ENCODE results near the gene LUC7L3.

LUC7L3 gene

DNA sequence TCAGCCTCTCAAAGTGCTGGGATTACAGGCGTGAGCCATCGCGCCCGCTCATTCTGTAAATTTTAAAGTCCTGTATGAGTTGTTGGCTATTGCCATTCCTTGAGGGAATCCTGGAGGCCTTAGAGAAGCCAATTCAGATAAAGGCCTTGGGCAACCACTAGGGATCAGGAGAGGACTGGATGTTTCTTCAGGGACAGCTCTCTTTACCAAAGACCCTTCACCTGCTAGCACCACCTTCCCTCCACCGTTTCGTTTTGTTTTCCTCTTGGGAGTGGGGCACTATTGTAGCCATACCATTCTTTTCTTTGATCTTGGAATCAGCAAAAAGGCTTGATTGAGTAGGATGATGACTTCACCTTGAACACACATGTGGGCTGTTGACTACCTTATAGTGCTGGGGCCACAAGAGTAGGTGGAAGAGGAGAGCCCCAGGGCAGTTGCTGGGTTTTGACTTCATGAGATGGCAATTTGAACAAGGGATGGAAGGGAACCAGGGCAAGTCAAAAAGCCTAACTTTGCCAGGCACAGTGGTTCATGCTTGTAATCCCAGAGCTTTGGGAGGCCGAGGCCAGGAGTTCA, 54.9 kb downstream of the LUC7L3 start:
- no peaks in the 10 kb centered on the region for H3K9me3 ChIP-seq (ENCODE audit: insufficient read depth, low read length, severe bottlenecking)
- H3K79me2 ChIP-seq (ENCODE audit: insufficient read depth, low read length): no peaks in the 10 kb centered on the region
- no peak overlapping the region for H3K4me3 ChIP-seq (ENCODE audit: low read depth in 1 of 2, low read length in 2 of 2)
- H3K9ac ChIP-seq (ENCODE audit: low read depth, low read length): no peak overlapping the region
- peaks cover 4% of the 10 kb centered on the region; the same call in 1 of the 2 replicates for H3K4me1 ChIP-seq (ENCODE audit: insufficient read depth, low read length)
- H3K27ac ChIP-seq (ENCODE audit: low read length): no peak overlapping the region
- H4K20me1 ChIP-seq (ENCODE audit: insufficient read depth, low read length): no peaks in the 10 kb centered on the region; the same call in 1 of the 2 replicates
- no peak for TF ChIP-seq EZH2 (IDR thresholded peaks at IDR 0.05; ENCODE audit: borderline replicate concordance, low read depth, low read length, severe bottlenecking)
- TF ChIP-seq CTCF (IDR thresholded peaks at IDR 0.05; ENCODE audit: borderline replicate concordance, extremely low read depth, low read length, poor library complexity, severe bottlenecking): no peak
- no peak overlapping the region for H2AFZ ChIP-seq (ENCODE audit: low read depth, low read length)
- H3K4me2 ChIP-seq (ENCODE audit: insufficient read depth, low read length): no peak overlapping the region
- H3K27me3 ChIP-seq (ENCODE audit: insufficient read depth, low read length, poor library complexity): no peaks in the 10 kb centered on the region
- H3K36me3 ChIP-seq (ENCODE audit: insufficient read depth, low read length): no peaks in the 10 kb centered on the region
- no peak for DNase-seq
- ATAC-seq (ENCODE audit: insufficient read depth, low read depth): no peak

DNA sequence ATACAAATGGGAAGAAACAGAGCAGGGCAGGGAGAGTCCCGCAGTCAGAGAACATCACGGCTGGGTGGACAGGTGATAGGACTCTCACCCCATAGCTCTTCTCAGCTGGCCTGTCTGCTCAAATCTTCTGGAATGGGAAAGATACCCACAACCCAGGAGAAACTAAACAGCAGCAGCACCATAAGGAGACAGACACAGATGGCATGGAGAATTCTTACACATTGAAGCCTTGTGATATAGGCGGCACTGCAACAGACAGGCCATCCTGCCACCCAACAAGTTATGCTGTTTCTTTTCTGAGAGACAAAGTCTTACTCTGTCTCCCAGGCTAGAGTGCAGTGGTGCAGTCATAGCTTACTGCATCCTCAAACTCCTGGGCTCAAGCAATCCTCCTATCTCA, 56.5 kb downstream of the LUC7L3 start:
- H4K20me1 ChIP-seq (ENCODE audit: insufficient read depth, low read length): no peaks in the 10 kb centered on the region; the same call in 1 of the 2 replicates
- DNase-seq (no peak), ATAC-seq (ENCODE audit: insufficient read depth, low read depth) (no peak)
- no peak overlapping the region for H3K9ac ChIP-seq (ENCODE audit: low read depth, low read length)
- H3K36me3 ChIP-seq (ENCODE audit: insufficient read depth, low read length): no peaks in the 10 kb centered on the region
- H3K79me2 ChIP-seq (ENCODE audit: insufficient read depth, low read length): no peaks in the 10 kb centered on the region
- no peak overlapping the region for H3K27ac ChIP-seq (ENCODE audit: low read length)
- no peaks in the 10 kb centered on the region for H3K9me3 ChIP-seq (ENCODE audit: insufficient read depth, low read length, severe bottlenecking)
- no peak overlapping the region for H3K4me3 ChIP-seq (ENCODE audit: low read depth in 1 of 2, low read length in 2 of 2)
- H3K4me2 ChIP-seq (ENCODE audit: insufficient read depth, low read length): no peak overlapping the region
- TF ChIP-seq EZH2 (IDR thresholded peaks at IDR 0.05; ENCODE audit: borderline replicate concordance, low read depth, low read length, severe bottlenecking) (no peak), CTCF (IDR thresholded peaks at IDR 0.05; ENCODE audit: borderline replicate concordance, extremely low read depth, low read length, poor library complexity, severe bottlenecking) (no peak)
- no peaks in the 10 kb centered on the region for H3K27me3 ChIP-seq (ENCODE audit: insufficient read depth, low read length, poor library complexity)
- H2AFZ ChIP-seq (ENCODE audit: low read depth, low read length): no peak overlapping the region
- peaks cover 16% of the 10 kb centered on the region for H3K4me1 ChIP-seq (ENCODE audit: insufficient read depth, low read length)

DNA sequence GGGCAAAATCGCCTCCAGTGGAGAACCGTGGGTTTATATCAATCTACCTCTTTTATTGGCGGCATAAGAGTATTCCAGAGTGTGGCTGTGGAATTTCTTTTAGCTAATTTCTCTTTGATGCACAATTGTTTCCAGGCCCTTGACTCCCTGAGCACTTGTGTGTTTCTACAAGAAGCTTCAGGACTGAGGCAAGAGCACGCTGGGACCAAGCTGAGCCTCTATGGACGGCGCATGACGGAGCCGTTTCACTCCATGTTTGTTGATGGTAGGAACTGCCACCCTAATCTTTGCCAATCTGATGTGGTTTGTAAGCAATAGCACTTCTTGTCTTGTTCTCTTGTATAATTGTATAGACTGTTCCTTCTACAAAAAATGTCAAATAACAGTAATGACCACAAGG, 59.1 kb downstream of the LUC7L3 start:
- H3K4me1 ChIP-seq (ENCODE audit: insufficient read depth, low read length): peaks cover 16% of the 10 kb centered on the region

More for the DNA sequence above, 59.1 kb downstream of the LUC7L3 start:
- H3K79me2 ChIP-seq (ENCODE audit: insufficient read depth, low read length): no peaks in the 10 kb centered on the region
- H4K20me1 ChIP-seq (ENCODE audit: insufficient read depth, low read length): no peaks in the 10 kb centered on the region; the same call in 1 of the 2 replicates
- no peak for DNase-seq
- no peaks in the 10 kb centered on the region for H3K27me3 ChIP-seq (ENCODE audit: insufficient read depth, low read length, poor library complexity)
- H3K27ac ChIP-seq (ENCODE audit: low read length): no peak overlapping the region
- H3K9ac ChIP-seq (ENCODE audit: low read depth, low read length): no peak overlapping the region
- no peak overlapping the region for H2AFZ ChIP-seq (ENCODE audit: low read depth, low read length)
- no peak for TF ChIP-seq CTCF (IDR thresholded peaks at IDR 0.05; ENCODE audit: borderline replicate concordance, extremely low read depth, low read length, poor library complexity, severe bottlenecking)
- TF ChIP-seq EZH2 (IDR thresholded peaks at IDR 0.05; ENCODE audit: borderline replicate concordance, low read depth, low read length, severe bottlenecking): no peak
- no peak overlapping the region for H3K4me2 ChIP-seq (ENCODE audit: insufficient read depth, low read length)
- no peak for ATAC-seq (ENCODE audit: insufficient read depth, low read depth)
- H3K4me3 ChIP-seq (ENCODE audit: low read depth in 1 of 2, low read length in 2 of 2): no peak overlapping the region
- H3K36me3 ChIP-seq (ENCODE audit: insufficient read depth, low read length): no peaks in the 10 kb centered on the region
- H3K9me3 ChIP-seq (ENCODE audit: insufficient read depth, low read length, severe bottlenecking): no peaks in the 10 kb centered on the region
